A549 treated with AZD9567 at 1 μM for 4 hours (cell line): ENCODE data around the gene KRTAP1-5. TPM values are rescaled to one million over a fixed set of nuclear protein-coding genes. Genes with fewer than 3 reads are reported as not detected.

Source experiments
- total RNA-seq: library from RNA; stranded (reverse); fragments of 200-300 nt; extraction: Qiagen RNA extraction; gene quantifications from 5 replicates; pipeline ENCODE4 v1.2.3, GENCODE V29; 2022; ENCODE audit not compliant: insufficient read depth

The KRTAP1-5 gene, protein sequence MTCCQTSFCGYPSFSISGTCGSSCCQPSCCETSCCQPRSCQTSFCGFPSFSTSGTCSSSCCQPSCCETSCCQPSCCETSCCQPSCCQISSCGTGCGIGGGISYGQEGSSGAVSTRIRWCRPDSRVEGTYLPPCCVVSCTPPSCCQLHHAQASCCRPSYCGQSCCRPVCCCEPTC
- not detected in 5 replicates for total RNA-seq

DNA sequence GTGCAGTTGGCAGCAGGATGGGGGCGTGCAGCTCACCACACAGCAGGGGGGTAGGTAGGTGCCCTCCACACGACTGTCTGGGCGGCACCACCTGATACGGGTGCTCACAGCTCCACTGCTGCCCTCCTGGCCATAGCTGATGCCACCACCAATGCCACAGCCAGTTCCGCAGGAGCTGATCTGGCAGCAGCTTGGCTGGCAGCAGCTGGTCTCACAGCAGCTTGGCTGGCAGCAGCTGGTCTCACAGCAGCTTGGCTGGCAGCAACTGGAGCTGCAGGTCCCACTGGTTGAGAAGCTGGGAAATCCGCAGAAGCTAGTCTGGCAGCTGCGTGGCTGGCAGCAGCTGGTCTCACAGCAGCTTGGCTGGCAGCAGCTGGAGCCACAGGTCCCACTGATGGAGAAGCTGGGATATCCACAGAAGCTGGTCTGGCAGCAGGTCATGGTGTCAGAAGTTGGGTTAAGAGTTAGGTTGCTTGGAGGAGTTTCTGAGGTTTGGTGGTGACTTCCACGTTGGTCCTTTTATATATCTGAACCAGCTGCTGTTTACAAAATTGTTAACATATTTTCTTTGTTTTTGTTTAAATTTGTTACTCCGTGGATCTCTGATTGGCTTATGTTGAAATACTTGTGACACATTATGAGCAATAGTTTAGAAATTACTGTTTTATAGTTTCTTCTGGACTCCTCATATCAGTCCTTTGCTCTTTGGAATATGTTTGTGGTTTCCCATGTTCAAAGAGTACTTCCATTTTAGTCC lies at the start of gene KRTAP1-5:
Gene KRTAP1-5, minus strand, starts transcription at position 494 of the 757 bp plus-strand sequence. Its CDS starts 53 bp downstream, at position 441.

DNA sequence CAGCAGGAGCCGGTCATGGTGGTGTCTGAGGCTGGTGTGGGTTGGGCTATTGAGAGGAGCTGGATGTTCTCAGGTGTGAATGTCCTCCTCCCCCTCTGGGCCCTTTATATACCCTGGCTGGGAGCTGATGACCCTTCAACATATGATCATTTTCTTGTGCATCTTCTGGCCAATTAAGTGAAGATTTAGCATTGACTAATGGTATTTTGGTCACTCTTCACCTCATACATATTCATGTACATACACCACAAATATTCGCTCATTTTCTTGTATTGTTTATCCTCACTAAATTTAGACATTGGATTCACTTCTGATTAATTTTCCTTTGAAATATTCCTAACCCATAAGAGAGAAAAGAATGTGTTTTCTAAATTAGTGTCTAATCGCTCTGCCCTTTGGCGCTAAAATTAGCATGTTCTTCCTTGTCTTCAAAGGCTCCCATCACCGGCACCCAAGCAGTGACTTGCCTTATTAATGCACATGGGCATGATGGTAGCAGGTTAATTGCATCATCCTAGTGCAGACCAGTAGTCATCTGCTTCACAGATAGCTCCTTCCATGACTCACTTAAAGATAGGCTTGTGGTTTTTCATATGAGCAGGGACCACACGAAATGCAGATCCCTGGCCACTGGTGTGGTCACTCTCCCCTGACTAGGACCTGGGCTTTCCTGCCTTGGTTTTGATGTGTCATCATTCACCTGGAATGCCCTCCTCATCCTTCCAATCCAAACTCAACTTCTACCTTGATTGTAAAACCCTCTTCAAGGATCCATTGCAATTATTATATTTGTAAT lies 39.0 kb upstream of the KRTAP1-5 start, which contains the start of gene KRTAP2-4:
Gene KRTAP2-4, minus strand, starts transcription at position 51 of the 796 bp plus-strand sequence. Its CDS starts 34 bp downstream, at position 17.

DNA sequence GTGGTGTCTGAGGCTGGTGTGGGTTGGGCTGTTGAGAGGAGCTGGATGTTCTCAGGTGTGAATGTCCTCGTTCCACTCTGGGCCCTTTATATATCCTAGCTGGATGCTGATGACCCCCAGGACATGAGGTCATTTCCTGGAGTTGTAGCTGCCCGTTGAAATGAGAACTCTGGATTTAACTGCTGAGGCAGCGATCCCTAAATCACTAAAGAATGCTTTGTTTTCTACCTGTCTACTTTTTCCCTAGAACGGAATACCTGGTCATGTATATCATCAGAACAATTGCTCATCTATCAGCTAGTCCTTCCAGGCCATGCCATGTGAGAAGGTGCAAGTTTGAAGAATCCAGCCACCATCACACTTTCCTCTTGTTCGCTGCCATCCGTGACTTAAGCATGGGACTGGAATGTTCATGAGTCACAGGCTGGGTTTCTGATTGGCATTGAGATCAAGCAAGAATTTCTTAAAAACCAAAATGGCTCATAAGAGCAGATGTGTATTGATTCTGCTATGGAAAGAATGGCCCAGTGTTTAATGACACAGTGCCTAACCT lies 33.1 kb upstream of the KRTAP1-5 start, which contains the start of gene KRTAP2-3:
Gene KRTAP2-3, minus strand, starts transcription at position 63 of the 553 bp plus-strand sequence. CDS start 64 bp downstream, outside the sequence.

DNA sequence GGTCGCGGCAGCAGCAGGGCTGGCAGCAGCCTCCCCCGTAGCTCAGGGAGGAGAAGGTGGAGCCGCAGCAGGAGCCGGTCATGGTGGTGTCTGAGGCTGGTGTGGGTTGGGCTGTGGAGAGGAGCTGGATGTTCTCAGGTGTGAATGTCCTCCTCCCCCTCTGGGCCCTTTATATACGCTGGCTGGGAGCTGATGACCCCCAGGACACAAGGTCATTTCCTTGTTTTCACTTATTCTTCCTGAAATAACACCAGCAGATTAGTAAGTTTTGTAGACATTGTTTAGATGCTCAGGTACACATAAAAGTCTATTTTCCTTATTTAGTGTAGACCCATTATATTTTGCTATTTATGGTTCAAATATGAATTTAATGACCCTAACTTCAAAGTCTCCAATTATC lies 28.1 kb upstream of the KRTAP1-5 start, which contains the start of gene KRTAP2-2:
Gene KRTAP2-2, minus strand, starts transcription at position 101 of the 400 bp plus-strand sequence. Its CDS starts 19 bp downstream, at position 82.

DNA sequence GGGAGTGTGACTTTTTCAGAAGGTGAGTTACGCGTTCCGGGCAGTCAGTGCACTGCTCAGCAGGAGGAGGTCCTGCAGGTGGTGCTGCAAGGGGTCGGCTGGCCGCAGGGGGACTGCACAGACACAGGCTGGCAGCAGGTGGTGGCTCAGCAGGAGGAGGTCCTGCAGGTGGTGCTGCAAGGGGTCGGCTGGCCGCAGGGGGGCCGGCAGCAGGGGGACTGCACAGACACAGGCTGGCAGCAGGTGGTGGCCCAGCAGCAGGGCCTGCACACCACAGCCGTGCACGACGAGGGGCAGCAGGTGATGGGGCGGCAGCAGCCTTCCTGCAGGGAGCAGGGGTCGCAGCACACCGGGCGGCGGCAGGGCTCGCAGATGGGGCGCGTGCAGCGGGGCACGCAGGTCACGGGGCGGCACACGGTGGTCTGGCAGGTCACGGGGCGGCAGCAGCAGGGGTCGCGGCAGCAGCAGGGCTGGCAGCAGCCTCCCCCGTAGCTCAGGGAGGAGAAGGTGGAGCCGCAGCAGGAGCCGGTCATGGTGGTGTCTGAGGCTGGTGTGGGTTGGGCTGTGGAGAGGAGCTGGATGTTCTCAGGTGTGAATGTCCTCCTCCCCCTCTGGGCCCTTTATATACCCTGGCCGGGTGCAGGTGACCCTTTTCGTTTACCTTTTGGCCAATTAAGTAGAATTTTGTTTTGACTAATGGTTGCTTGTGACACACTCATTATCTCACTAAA lies 19.9 kb upstream of the KRTAP1-5 start, which contains the start of gene KRTAP2-1:
Gene KRTAP2-1, minus strand, starts transcription at position 582 of the 731 bp plus-strand sequence. Its CDS starts 49 bp downstream, at position 533.

DNA sequence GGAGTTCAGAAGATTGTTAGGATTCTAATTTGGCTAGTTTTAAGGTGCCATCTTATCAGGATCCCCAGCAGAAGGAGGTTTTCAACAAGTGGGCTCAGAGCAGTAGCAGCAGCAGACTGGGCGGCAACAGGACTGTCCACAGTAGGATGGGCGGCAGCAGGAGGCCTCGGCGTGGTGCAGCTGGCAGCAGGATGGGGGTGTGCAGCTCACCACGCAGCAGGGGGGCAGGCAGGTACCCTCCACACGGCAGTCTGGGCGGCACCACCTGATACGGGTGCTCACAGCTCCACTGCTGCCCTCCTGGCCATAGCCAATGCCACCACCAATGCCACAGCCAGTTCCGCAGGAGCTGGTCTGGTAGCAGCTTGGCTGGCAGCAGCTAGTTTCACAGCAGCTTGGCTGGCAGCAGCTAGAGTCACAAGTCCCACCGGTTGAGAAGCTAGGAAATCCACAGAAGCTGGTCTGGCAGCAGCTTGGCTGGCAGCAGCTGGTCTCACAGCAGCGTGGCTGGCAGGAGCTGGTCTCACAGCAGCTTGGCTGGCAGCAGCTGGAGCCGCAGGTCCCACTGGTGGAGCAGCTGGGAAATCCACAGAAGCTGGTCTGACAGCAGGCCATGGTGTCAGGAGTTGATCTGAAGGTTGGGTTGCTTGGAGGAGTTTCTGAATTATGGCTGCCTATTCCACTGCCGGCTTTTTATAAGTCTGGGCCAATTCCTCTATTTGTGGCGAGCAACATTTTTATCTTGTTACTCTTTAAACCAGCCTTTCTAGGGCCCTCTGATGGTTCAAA lies 14.0 kb upstream of the KRTAP1-5 start, which contains the start of gene KRTAP1-1:
Gene KRTAP1-1, minus strand, starts transcription at position 668 of the 789 bp plus-strand sequence. Its CDS starts 53 bp downstream, at position 615.

DNA sequence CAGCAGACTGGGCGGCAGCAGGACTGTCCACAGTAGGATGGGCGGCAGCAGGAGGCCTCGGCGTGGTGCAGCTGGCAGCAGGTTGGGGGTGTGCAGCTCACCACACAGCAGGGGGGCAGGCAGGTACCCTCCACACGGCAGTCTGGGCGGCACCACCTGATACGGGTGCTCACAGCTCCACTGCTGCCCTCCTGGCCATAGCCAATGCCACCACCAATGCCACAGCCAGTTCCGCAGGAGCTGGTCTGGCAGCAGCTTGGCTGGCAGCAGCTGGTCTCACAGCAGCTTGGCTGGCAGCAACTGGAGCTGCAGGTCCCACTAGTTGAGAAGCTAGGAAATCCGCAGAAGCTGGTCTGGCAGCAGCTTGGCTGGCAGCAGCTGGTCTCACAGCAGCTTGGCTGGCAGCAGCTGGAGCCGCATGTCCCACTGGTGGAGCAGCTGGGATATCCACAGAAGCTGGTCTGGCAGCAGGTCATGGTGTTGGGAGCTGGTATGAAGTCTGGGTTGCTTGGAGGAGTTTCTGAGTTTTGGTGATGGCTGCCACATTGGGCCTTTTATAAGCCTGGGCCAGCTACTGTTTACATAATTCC lies 7.4 kb upstream of the KRTAP1-5 start, which contains the start of gene KRTAP1-3:
Gene KRTAP1-3, minus strand, starts transcription at position 529 of the 590 bp plus-strand sequence. Its CDS starts 53 bp downstream, at position 476.

DNA sequence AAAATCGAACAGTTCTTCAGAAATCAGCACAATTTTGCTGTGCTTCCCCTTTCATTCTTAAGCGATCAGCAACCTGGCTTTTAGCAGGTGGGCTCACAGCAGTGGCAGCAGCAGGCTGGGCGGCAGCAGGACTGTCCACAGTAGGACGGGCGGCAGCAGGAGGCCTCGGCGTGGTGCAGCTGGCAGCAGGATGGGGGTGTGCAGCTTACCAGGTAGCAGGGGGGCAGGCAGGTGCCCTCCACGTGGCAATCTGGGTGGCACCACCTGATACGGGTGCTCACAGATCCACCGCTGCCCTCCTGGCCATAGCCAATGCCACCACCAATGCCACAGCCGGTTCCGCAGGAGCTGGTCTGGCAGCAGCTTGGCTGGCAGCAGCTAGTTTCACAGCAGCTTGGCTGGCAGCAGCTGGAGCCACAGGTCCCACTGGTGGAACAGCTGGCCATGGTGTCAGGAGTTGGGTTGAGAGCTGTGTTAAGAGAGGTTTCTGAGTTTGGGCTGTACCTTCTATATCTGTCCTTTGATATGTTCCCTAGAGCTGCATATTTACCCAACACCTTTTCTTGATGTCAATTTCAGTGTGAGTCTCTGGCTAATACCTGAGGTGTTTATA lies 2.7 kb upstream of the KRTAP1-5 start, which contains the start of gene KRTAP1-4:
Gene KRTAP1-4, minus strand, starts transcription at position 563 of the 613 bp plus-strand sequence. Its CDS starts 117 bp downstream, at position 446.

DNA sequence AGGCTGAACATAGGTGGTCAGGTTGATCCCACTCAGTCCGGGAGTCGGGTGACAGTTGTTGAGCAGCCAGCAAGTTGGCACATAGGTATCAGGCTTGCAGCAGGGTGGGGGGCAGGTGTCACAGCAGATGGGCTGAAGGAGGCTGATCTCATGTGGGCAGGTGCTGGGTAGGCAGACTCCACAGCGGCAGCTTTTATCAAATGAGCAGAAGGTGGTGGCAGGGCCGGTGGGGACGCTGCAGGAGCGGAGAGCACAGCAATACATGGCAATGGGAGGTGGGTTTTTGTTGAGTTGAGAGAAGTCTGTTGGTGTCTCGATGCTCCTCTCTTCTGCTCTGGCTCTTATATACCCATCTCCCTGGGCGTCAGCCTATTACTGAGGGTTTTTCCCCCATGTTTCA lies 18.2 kb downstream of the KRTAP1-5 start, which contains the start of gene KRTAP3-1:
Gene KRTAP3-1, minus strand, starts transcription at position 318 of the 400 bp plus-strand sequence. Its CDS starts 54 bp downstream, at position 264.

DNA sequence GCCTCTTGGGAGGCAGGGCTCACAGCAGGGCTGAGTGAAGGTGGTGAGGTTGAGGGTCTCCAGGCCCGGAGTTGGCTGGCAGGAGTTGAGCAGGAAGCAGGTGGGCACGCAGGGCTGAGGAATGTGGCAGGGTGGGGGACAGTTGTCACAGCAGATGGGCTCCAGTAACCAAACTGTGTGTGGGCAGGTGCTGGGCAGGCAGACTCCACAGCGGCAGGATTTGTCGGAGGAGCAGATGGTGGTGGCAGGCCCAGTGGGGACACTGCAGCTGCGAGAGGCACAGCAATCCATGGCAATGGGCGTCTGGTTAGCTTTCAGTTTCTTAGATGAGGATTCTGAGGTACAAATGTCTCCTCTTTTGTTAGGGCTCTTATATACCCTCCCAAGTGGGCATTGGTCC lies 27.4 kb downstream of the KRTAP1-5 start, which contains the start of gene KRTAP3-2:
Gene KRTAP3-2, minus strand, starts transcription at position 344 of the 400 bp plus-strand sequence. Its CDS starts 53 bp downstream, at position 291.

DNA sequence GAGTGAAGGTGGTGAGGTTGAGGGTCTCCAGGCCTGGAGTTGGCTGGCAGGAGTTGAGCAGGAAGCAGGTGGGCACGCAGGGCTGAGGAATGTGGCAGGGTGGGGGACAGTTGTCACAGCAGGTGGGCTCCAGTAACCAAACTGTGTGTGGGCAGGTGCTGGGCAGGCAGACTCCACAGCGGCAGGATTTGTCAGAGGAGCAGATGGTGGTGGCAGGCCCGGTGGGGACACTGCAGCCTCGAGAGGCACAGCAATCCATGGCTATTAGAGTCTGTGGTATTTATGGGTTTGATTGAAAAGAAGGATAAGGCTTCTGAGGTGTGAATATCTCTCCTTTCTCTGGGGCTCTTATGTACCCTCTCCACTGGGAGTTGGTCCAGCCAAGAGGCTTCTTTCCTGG lies 33.2 kb downstream of the KRTAP1-5 start, which contains the start of gene KRTAP3-3:
Gene KRTAP3-3, minus strand, starts transcription at position 326 of the 400 bp plus-strand sequence. Its CDS starts 67 bp downstream, at position 259.

DNA sequence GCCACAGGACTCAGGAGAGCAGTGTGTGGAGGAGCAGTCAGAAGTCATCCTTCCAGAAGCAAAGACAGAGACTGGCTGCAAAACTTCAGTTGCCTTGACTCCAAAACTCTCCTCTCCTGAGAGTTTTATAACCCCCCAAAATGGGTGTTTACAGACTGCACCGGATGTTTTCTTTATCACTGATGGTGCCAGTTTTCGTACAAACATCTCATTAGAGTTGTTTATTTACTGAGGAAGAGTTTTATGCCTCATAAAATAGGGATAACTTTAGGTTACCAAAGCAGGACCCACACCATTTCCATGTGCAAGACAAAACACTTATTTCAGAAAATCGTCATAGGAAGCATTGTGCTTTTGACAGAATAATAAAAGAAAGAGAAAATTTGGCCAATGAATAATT lies 42.8 kb downstream of the KRTAP1-5 start, which contains the start of gene KRT40:
Gene KRT40, minus strand, starts transcription at position 101 of the 400 bp plus-strand sequence. Its CDS starts 53 bp downstream, at position 48.

Other genes starting within 250 kb of the KRTAP1-5 start
- gene KRT27, start 244.7 kb downstream of the KRTAP1-5 start, total RNA-seq, result 0.12 TPM in 1 of 5 replicates, not detected in the others
- gene KRT28, start 227.2 kb downstream of the KRTAP1-5 start, total RNA-seq, result not detected in 5 replicates
- 51.8 to 115 TPM (median 108 TPM) in 5 replicates for gene KRT10, start 204.6 kb downstream of the KRTAP1-5 start, total RNA-seq
- gene KRT12, start 160.0 kb downstream of the KRTAP1-5 start, total RNA-seq, result not detected in 5 replicates
- gene KRT20, start 142.0 kb downstream of the KRTAP1-5 start, total RNA-seq, result 0.23 to 0.42 TPM (median 0.35 TPM) in 4 of 5 replicates, not detected in the other
- gene KRT23, start 89.6 kb downstream of the KRTAP1-5 start, total RNA-seq, result 0.07 to 0.26 TPM (median 0.07 TPM) in 3 of 5 replicates, not detected in the others
- not detected in 5 replicates for gene KRT39, start 60.3 kb downstream of the KRTAP1-5 start, total RNA-seq
- gene KRT40, start 42.9 kb downstream of the KRTAP1-5 start, total RNA-seq, result not detected in 5 replicates
- gene KRTAP3-3, start 33.0 kb downstream of the KRTAP1-5 start, total RNA-seq, result not detected in 5 replicates
- gene KRTAP3-2, start 27.3 kb downstream of the KRTAP1-5 start, total RNA-seq, result 0.16 to 3.6 TPM (median 0.25 TPM) in 5 replicates
- gene KRTAP3-1, start 18.1 kb downstream of the KRTAP1-5 start, total RNA-seq, result not detected in 5 replicates
- not detected in 5 replicates for gene KRTAP1-4, start 3.0 kb upstream of the KRTAP1-5 start, total RNA-seq
- gene KRTAP1-3, start 7.7 kb upstream of the KRTAP1-5 start, total RNA-seq, result not detected in 5 replicates
- gene KRTAP1-1, start 14.2 kb upstream of the KRTAP1-5 start, total RNA-seq, result not detected in 5 replicates
- gene KRTAP2-1, start 20.1 kb upstream of the KRTAP1-5 start, total RNA-seq, result not detected in 5 replicates
- gene KRTAP2-2, start 28.0 kb upstream of the KRTAP1-5 start, total RNA-seq, result not detected in 5 replicates
- 0.09 to 0.19 TPM (median 0.17 TPM) in 4 of 5 replicates, not detected in the other for gene KRTAP2-3, start 32.9 kb upstream of the KRTAP1-5 start, total RNA-seq
- not detected in 5 replicates for gene KRTAP2-4, start 38.7 kb upstream of the KRTAP1-5 start, total RNA-seq
- gene KRTAP4-7, start 56.9 kb upstream of the KRTAP1-5 start, total RNA-seq, result not detected in 5 replicates
- gene KRTAP4-8, start 70.9 kb upstream of the KRTAP1-5 start, total RNA-seq, result not detected in 5 replicates
- gene KRTAP4-16, start 75.0 kb upstream of the KRTAP1-5 start, total RNA-seq, result not detected in 5 replicates
- not detected in 5 replicates for gene KRTAP4-9, start 78.2 kb upstream of the KRTAP1-5 start, total RNA-seq
- not detected in 5 replicates for gene KRTAP4-11, start 91.2 kb upstream of the KRTAP1-5 start, total RNA-seq
- gene KRTAP4-12, start 97.0 kb upstream of the KRTAP1-5 start, total RNA-seq, result not detected in 5 replicates
- gene KRTAP4-6, start 113.3 kb upstream of the KRTAP1-5 start, total RNA-seq, result not detected in 5 replicates
- not detected in 5 replicates for gene KRTAP4-5, start 122.6 kb upstream of the KRTAP1-5 start, total RNA-seq
- 0.07 TPM in 1 of 5 replicates, not detected in the others for gene KRTAP4-4, start 133.5 kb upstream of the KRTAP1-5 start, total RNA-seq
- gene KRTAP4-3, start 141.0 kb upstream of the KRTAP1-5 start, total RNA-seq, result not detected in 5 replicates
- not detected in 5 replicates for gene KRTAP4-2, start 151.0 kb upstream of the KRTAP1-5 start, total RNA-seq
- gene KRTAP4-1, start 157.7 kb upstream of the KRTAP1-5 start, total RNA-seq, result not detected in 5 replicates
- gene KRTAP9-1, start 162.7 kb upstream of the KRTAP1-5 start, total RNA-seq, result not detected in 5 replicates
- gene KRTAP9-2, start 199.4 kb upstream of the KRTAP1-5 start, total RNA-seq, result not detected in 5 replicates
- gene KRTAP9-3, start 205.2 kb upstream of the KRTAP1-5 start, total RNA-seq, result not detected in 5 replicates
- gene KRTAP9-8, start 210.8 kb upstream of the KRTAP1-5 start, total RNA-seq, result not detected in 5 replicates
- not detected in 5 replicates for gene KRTAP9-4, start 222.5 kb upstream of the KRTAP1-5 start, total RNA-seq
- not detected in 5 replicates for gene KRTAP9-9, start 228.2 kb upstream of the KRTAP1-5 start, total RNA-seq
- gene KRTAP9-6, start 238.2 kb upstream of the KRTAP1-5 start, total RNA-seq, result not detected in 5 replicates
- gene KRTAP9-7, start 248.5 kb upstream of the KRTAP1-5 start, total RNA-seq, result not detected in 5 replicates